K562 (cell line): ENCODE data around the gene MUCL3. TPM values are rescaled to one million over a fixed set of nuclear protein-coding genes. Genes with fewer than 3 reads are reported as not detected.

Source experiments
- CBFA2T2 ChIP-seq: fragments of 450-650 bp; conservative IDR thresholded peaks from 2 replicates; pipeline ENCODE4 v1.6.1; 2017; ENCODE audit warnings: mild to moderate bottlenecking
- CCAR2 ChIP-seq: fragments of 200-400 bp; formaldehyde crosslinking; IDR thresholded peaks from 2 replicates; pipeline ENCODE4 v1.6.1; 2017; ENCODE audit warnings: mild to moderate bottlenecking, low read depth, low read length
- FOXJ3 ChIP-seq: sonication (generic); formaldehyde crosslinking; IDR thresholded peaks from 2 replicates; pipeline ENCODE4 v1.4.0; 2020; ENCODE audit warnings: mild to moderate bottlenecking, missing genetic modification reagents
- FOXM1 ChIP-seq, 2 experiments: fragments of 450-650 bp in 1 of 2; sonication (generic) in 1 of 2; formaldehyde crosslinking in 1 of 2; IDR thresholded peaks; 2 replicates each; pipeline versions ENCODE4 v1.6.1 to v1.9.0; 2017 to 2022; ENCODE audit warnings: low read depth in 2 of 2, mild to moderate bottlenecking in 2 of 2, missing genetic modification reagents in 1 of 2, moderate library complexity in 1 of 2
- HNRNPLL ChIP-seq: fragments of 200-400 bp; formaldehyde crosslinking; IDR thresholded peaks from 2 replicates; pipeline ENCODE4 v1.6.1; 2017; ENCODE audit warnings: low read length, low read depth, mild to moderate bottlenecking; ENCODE audit not compliant: poor library complexity, severe bottlenecking
- MCM5 ChIP-seq: fragments of 450-650 bp; IDR thresholded peaks from 2 replicates; pipeline ENCODE4 v1.6.1; 2016; ENCODE audit warnings: low read depth
- MECOM ChIP-seq: fragments of 250-450 bp; sonication (Bioruptor Pico); IDR thresholded peaks from 2 replicates; pipeline ENCODE4 v1.8.0; 2022; ENCODE audit warnings: inconsistent platforms
- NR2F6 ChIP-seq: fragments of 450-650 bp; formaldehyde crosslinking; IDR thresholded peaks from 2 replicates; pipeline ENCODE4 v1.4.0; 2020; ENCODE audit warnings: mild to moderate bottlenecking
- RCOR1 ChIP-seq, 2 experiments: IDR thresholded peaks; 2 replicates each; pipeline ENCODE4 v1.6.1; 2012; ENCODE audit warnings: low read depth in 2 of 2, low read length in 2 of 2, borderline replicate concordance in 1 of 2, improper control_type of control experiment in 1 of 2
- SOX6 ChIP-seq: fragments of 450-650 bp; IDR thresholded peaks from 2 replicates; pipeline ENCODE4 v1.6.1; 2014; ENCODE audit warnings: mild to moderate bottlenecking
- STAT5B ChIP-seq: fragments of 250-450 bp; sonication (Bioruptor Pico); IDR thresholded peaks from 2 replicates; pipeline ENCODE4 v1.8.0; 2021; ENCODE audit warnings: mild to moderate bottlenecking, inconsistent platforms
- TAL1 ChIP-seq: fragments of 450-650 bp; IDR thresholded peaks from 2 replicates; pipeline ENCODE4 v1.6.1; 2016; ENCODE audit warnings: mild to moderate bottlenecking
- TCFL5 ChIP-seq: fragments of 250-450 bp; sonication (Bioruptor Pico); conservative IDR thresholded peaks from 2 replicates; pipeline ENCODE4 v1.6.1; 2021; ENCODE audit warnings: mild to moderate bottlenecking, moderate library complexity, matching md5 sums
- ZBTB7A ChIP-seq: IDR thresholded peaks from 2 replicates; pipeline ENCODE4 v1.6.1; 2011; ENCODE audit warnings: low read depth, mild to moderate bottlenecking, low read length, moderate library complexity, borderline replicate concordance; ENCODE audit not compliant: control insufficient read depth
- ZNF12 ChIP-seq: sonication (generic); formaldehyde crosslinking; IDR thresholded peaks from 2 replicates; pipeline ENCODE4 v1.4.0; 2020; ENCODE audit warnings: mild to moderate bottlenecking, missing genetic modification reagents
- ZNF197 ChIP-seq: fragments of 200-800 bp; sonication (Bioruptor generic); IDR thresholded peaks from 2 replicates; pipeline ENCODE4 v1.6.1; 2016; ENCODE audit warnings: low read depth, missing genetic modification characterization, missing compliant biosample characterization
- ZSCAN29 ChIP-seq: fragments of 450-650 bp; IDR thresholded peaks from 2 replicates; pipeline ENCODE4 v1.6.1; 2017
- polyA plus RNA-seq, 8 experiments: library from polyadenylated mRNA; depleted of rRNA in 4 of 8; stranded (reverse) in 5 of 8; unstranded in 3 of 8; fragments of >200 nt; fragmentation: Nextera tagmentation in 2 of 8; fragmentation: Illumina TruSeq in 1 of 8; extraction: Ambion mirVana in 2 of 8; extraction: Trizol in 1 of 8; gene quantifications; 2 replicates each; pipeline versions ENCODE4 v1.2.1 to v1.2.3, GENCODE V29; 2011 to 2014; ENCODE audit warnings: inconsistent platforms in 1 of 8, missing spikeins in 1 of 8
- total RNA-seq, 7 experiments: library from RNA; depleted of rRNA in 6 of 7; stranded (reverse); fragments of >200 nt in 6 of 7; fragmentation: Illumina TruSeq in 2 of 7; extraction: Trizol in 2 of 7; gene quantifications; 2 replicates each; pipeline versions ENCODE4 v1.2.1 to v1.2.3, GENCODE V29; 2011 to 2021; ENCODE audit warnings: low replicate concordance in 1 of 7
- TF ChIP-seq, protein P1 (sequence below): fragments of 450-650 bp; formaldehyde crosslinking; IDR thresholded peaks from 2 replicates; pipeline ENCODE4 v1.4.0; 2020; ENCODE audit warnings: mild to moderate bottlenecking, moderate library complexity
- TF ChIP-seq, protein P2 (sequence below): fragments of 250-450 bp; sonication (Bioruptor Pico); IDR thresholded peaks from 2 replicates; pipeline ENCODE4 v1.5.0; 2021
- TF ChIP-seq, protein P3 (sequence below): sonication (generic); formaldehyde crosslinking; IDR thresholded peaks from 2 replicates; pipeline ENCODE4 v1.8.1; 2023; ENCODE audit warnings: mild to moderate bottlenecking, missing genetic modification reagents
- TF ChIP-seq, protein P4 (sequence below): sonication (generic); formaldehyde crosslinking; IDR thresholded peaks from 2 replicates; pipeline ENCODE4 v1.8.0; 2022; ENCODE audit warnings: missing genetic modification reagents, mild to moderate bottlenecking, borderline replicate concordance
- TF ChIP-seq, protein P5 (sequence below): fragments of 200-800 bp; sonication (Bioruptor generic); IDR thresholded peaks from 2 replicates; pipeline ENCODE4 v1.6.1; 2017; ENCODE audit warnings: missing genetic modification characterization, missing compliant biosample characterization

The MUCL3 gene
- total and polyA plus RNA-seq, 9 of the 15 experiments (the other 6 are each of a cell fraction or from before 2014, with no cell fraction given) = 0.07 TPM; not detected in 8

DNA sequence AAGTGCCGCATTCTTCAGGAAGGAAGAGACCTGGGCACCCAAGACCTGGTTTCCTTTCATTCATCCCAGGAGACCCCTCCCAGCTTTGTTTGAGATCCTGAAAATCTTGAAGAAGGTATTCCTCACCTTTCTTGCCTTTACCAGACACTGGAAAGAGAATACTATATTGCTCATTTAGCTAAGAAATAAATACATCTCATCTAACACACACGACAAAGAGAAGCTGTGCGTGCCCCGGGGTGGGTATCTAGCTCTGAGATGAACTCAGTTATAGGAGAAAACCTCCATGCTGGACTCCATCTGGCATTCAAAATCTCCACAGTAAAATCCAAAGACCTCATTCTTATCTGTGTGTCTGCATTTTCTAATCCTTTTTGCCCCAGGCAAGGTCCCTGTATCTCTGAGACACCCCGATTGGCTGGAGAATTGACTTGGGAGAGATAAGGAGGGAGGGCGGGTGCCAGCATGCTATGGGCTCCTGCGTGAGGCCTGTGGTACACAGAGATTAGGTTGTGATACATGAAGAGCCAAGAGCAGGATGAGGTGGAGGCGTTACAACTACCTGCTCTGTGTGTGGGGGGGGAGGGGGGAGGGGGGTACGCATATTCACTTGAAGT is 47.5 kb downstream of the MUCL3 start (continued):
- peak; percentile 91 for TF ChIP-seq CBFA2T2
- TF ChIP-seq, protein P1, sequence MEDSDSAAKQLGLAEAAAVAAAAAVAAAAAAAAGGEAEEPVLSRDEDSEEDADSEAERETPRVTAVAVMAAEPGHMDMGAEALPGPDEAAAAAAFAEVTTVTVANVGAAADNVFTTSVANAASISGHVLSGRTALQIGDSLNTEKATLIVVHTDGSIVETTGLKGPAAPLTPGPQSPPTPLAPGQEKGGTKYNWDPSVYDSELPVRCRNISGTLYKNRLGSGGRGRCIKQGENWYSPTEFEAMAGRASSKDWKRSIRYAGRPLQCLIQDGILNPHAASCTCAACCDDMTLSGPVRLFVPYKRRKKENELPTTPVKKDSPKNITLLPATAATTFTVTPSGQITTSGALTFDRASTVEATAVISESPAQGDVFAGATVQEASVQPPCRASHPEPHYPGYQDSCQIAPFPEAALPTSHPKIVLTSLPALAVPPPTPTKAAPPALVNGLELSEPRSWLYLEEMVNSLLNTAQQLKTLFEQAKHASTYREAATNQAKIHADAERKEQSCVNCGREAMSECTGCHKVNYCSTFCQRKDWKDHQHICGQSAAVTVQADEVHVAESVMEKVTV (CRISPR knock-in tag) = no peak
- TF ChIP-seq, protein P2, sequence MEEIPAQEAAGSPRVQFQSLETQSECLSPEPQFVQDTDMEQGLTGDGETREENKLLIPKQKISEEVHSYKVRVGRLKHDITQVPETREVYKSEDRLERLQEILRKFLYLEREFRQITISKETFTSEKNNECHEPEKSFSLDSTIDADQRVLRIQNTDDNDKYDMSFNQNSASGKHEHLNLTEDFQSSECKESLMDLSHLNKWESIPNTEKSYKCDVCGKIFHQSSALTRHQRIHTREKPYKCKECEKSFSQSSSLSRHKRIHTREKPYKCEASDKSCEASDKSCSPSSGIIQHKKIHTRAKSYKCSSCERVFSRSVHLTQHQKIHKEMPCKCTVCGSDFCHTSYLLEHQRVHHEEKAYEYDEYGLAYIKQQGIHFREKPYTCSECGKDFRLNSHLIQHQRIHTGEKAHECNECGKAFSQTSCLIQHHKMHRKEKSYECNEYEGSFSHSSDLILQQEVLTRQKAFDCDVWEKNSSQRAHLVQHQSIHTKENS = no peak
- TF ChIP-seq, protein P3, sequence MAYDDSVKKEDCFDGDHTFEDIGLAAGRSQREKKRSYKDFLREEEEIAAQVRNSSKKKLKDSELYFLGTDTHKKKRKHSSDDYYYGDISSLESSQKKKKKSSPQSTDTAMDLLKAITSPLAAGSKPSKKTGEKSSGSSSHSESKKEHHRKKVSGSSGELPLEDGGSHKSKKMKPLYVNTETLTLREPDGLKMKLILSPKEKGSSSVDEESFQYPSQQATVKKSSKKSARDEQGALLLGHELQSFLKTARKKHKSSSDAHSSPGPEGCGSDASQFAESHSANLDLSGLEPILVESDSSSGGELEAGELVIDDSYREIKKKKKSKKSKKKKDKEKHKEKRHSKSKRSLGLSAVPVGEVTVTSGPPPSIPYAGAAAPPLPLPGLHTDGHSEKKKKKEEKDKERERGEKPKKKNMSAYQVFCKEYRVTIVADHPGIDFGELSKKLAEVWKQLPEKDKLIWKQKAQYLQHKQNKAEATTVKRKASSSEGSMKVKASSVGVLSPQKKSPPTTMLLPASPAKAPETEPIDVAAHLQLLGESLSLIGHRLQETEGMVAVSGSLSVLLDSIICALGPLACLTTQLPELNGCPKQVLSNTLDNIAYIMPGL (CRISPR knock-in tag) = no peak
- no peak for TF ChIP-seq CCAR2
- TF ChIP-seq ZBTB7A = no peak
- TF ChIP-seq MECOM (CRISPR knock-in tag) = no peak
- TF ChIP-seq HNRNPLL = no peak
- TF ChIP-seq, protein P4, sequence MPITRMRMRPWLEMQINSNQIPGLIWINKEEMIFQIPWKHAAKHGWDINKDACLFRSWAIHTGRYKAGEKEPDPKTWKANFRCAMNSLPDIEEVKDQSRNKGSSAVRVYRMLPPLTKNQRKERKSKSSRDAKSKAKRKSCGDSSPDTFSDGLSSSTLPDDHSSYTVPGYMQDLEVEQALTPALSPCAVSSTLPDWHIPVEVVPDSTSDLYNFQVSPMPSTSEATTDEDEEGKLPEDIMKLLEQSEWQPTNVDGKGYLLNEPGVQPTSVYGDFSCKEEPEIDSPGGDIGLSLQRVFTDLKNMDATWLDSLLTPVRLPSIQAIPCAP (CRISPR knock-in tag) = no peak
- TF ChIP-seq STAT5B (CRISPR knock-in tag) = no peak
- TF ChIP-seq TCFL5 (CRISPR knock-in tag) = no peak
- TF ChIP-seq ZNF12 (CRISPR knock-in tag) = no peak
- no peak for TF ChIP-seq FOXJ3 (CRISPR knock-in tag)
- peak; percentile 48; the same call in 1 of the 2 replicates for TF ChIP-seq SOX6
- TF ChIP-seq ZSCAN29 = no peak
- peak; percentile 89 to 99; a peak in 3 of 4 replicates for TF ChIP-seq RCOR1 (IDR thresholded peaks at IDR 0.05; ENCODE audit: borderline replicate concordance in 1 of 2, low read depth in 2 of 2, low read length in 2 of 2)
- peak; percentile 50; the same call in 1 of the 2 replicates for TF ChIP-seq FOXM1 (IDR thresholded peaks at IDR 0.05; ENCODE audit: low read depth)
- TF ChIP-seq FOXM1 (CRISPR knock-in tag; IDR thresholded peaks at IDR 0.05; ENCODE audit: low read depth) = no peak
- peak; percentile 84 for TF ChIP-seq TAL1
- no peak for TF ChIP-seq NR2F6
- no peak for TF ChIP-seq ZNF197 (CRISPR knock-in tag)
- TF ChIP-seq, protein P5, sequence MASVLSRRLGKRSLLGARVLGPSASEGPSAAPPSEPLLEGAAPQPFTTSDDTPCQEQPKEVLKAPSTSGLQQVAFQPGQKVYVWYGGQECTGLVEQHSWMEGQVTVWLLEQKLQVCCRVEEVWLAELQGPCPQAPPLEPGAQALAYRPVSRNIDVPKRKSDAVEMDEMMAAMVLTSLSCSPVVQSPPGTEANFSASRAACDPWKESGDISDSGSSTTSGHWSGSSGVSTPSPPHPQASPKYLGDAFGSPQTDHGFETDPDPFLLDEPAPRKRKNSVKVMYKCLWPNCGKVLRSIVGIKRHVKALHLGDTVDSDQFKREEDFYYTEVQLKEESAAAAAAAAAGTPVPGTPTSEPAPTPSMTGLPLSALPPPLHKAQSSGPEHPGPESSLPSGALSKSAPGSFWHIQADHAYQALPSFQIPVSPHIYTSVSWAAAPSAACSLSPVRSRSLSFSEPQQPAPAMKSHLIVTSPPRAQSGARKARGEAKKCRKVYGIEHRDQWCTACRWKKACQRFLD = peak; percentile 48; the same call in 1 of the 2 replicates
- no peak for TF ChIP-seq MCM5
